Activated T-cell treated with anti-CD3 and anti-CD28 coated beads for 1 hour (primary cell): ENCODE results near the gene KRT76.
"Not testable (repeated sequence)": the region's sequence is repeated elsewhere in the genome, so short reads cannot be mapped to it uniquely, and the experiment has no call there.

Experiments
- DNase-seq: peaks from one replicate; pipeline ENCODE4 v3.0.0-alpha.2; 2020; ENCODE audit warnings: low read depth

Gene KRT76

GRCh38 chr12:52781399-52782082, 4.4 kb upstream of the KRT76 start:
- no peak for DNase-seq

GRCh38 chr12:52779914-52780313, 2.8 kb upstream of the KRT76 start:
- DNase-seq = no peak

DNA sequence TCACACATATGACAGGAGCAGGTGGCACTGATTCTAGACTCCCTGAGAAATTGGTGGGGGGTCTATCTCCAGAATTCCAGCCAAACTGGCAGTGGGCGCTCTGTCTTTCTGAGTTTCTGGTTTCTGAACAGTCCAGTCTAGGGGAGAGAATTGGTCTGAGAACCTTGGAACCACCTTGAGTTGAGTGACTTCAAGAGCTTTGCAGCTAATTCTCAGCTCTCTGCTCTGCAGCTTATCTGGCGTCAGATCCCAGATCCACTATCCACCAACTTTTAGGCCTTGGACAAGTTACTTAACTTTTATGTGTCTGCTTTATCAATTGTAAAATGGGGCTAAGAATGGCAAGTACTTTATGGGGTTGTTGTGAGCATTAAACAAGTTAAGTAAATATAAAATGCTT, 1.7 kb upstream of the KRT76 start:
- DNase-seq = no peak

DNA sequence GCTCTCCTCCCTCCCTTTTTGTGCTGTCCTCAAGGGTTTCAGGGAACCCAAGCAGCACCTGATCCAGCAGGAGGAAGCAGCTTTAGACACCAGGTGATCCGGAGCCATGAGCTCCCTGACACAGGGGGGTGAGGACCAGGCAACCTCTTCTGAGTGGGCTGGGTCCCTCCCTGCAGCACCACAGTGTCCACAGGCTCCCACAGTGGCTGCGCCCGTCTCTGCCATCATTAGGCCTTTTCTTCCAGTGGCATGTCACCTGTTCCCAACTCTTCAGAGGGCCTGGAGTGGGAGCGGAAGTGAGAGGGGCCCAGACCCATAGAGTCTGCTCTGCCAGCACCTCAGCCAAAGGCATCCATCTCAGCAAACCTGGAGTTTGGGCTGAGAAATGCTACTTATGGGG, 421 bp upstream of the KRT76 start:
- DNase-seq = no peak

GRCh38 chr12:52776435-52776834, 710 bp downstream of the KRT76 start:
- DNase-seq = no peak

DNA sequence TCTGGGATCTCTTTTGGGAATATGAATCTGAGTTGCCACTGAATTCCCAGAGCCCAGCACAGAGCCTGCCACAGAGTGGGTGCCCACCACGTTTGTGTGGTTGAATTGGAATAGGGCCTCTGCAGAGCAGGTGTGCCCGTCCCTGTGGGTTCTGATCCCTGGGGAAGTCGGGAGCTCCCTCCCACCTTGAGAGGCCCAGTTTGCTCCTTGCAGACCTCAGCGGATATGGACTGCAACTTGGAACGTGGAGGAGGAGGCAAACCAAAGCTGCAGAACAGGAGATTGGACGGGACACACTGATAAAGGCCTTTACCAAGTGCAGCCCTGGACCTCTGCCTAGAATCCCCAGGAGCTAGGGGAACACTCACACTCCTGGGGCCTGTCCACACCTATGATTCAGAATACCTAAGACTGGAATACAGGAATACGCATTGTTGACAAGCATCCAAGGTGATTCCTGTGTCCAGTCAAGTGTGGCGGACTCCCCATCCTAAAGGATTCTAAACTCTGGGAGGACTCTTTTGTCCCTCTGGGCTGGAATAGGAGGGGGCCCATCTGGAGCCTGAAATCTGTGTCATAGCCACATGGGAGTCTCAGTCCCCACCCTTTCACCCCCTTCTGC, 2.4 kb downstream of the KRT76 start:
- no peak for DNase-seq

DNA sequence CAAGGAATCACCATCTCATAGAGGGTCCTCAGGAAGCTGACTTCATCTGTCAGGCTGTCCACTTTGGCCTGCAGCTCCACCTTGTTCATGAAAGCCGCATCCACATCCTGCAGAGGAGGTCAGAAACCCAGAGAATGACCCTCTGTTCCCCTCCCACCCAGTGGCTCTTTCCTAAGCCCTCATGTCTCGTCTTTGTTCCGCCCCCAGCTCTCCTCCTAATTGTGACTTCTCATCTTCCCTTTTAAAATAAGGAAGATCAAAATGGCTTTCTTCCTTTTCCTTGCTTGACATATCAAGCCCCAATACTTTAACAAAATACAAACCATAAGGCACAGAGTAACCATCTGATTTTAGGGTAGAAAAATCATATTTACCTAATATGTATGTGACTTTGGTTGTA, 4.4 kb downstream of the KRT76 start:
- DNase-seq = no peak

- DNase-seq = no peak
Measured at GRCh38 chr12:52772188-52772587, 5.0 kb downstream of the KRT76 start.

- DNase-seq = no peak
Measured at GRCh38 chr12:52771505-52771904, 5.6 kb downstream of the KRT76 start.

DNA sequence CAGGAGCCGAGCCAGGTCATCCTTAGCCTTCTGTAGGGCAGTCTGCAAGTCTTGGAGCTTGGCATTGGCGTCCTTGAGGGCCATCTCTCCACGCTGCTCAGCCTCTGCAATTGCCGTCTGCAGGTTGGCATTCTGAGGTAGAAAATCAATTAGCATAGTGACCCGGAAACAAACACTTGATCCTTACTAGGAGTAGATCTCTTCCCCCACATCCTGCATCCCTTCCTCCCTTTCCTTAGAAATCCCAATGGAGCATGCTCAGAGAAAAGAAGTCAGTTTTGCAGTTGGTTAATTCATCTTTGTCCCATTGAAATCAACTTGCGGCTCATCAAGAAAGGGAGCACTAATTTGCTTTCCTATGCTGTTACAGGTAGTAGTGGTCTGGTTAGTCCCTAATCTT, 6.1 kb downstream of the KRT76 start:
- no peak for DNase-seq

GRCh38 chr12:52769946-52770345, 7.2 kb downstream of the KRT76 start:
- no peak for DNase-seq

DNA sequence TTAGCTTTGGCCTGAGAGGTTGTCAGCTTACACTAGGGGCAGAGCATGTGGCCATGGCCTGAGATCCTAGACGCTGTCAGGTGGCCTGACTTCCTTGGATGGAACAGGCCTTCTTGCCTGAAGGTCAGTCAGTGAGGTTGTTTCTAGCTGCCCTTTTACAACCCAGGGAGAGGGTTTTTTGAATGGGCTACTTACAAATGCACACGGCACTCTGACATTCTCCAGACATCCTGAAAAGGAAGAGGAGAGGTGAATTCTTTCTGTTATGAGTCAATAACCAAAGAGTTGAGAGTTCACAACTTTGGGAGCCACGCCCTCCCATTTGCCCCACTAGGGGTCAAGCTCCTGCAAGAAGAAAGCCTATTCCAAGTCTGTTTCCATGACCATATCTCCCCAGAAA, 7.8 kb downstream of the KRT76 start:
- DNase-seq = no peak

GRCh38 chr12:52768479-52769200, 8.5 kb downstream of the KRT76 start:
- no peak for DNase-seq

GRCh38 chr12:52767427-52767826, 9.7 kb downstream of the KRT76 start:
- no peak for DNase-seq

- DNase-seq = no peak
Measured at GRCh38 chr12:52767020-52767379, 10.1 kb downstream of the KRT76 start.

DNA sequence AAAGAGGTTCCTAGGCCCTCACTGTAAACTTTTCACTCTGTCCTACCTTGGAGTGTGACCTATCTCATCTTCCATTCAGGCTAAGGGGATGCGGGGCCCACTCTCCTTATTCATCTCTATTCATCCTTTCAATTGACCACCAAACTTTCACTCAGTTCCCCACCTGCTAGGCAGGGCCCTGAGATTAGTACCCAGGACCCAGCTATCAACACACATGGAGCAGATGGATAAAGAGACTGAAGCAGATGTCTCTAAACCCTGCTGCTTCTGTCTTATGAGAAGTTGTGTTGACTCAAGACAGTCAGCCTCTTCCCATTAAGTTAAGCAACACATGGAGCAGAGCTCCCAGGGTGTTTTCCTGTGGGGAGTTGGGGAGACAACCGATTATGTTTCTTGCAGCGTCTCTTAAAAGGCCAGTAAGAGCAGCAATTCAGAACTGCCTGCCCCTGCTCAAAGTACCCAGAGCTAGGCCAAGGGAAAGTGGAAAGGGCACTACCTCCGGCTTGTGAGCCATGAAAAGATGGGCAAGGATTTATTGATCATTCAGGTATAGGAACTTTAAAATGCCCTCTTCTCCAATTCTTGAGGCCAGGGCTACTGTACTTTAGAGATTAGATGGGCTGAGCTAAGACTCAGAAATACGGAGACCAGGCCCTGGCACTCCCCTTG, 10.7 kb downstream of the KRT76 start:
- no peak for DNase-seq

GRCh38 chr12:52765702-52766101, 11.4 kb downstream of the KRT76 start:
- DNase-seq = no peak

- no peak for DNase-seq
Measured at GRCh38 chr12:52763991-52764390, 13.2 kb downstream of the KRT76 start.

GRCh38 chr12:52763036-52763659, 14.0 kb downstream of the KRT76 start:
- no peak for DNase-seq

GRCh38 chr12:52761802-52762201, 15.3 kb downstream of the KRT76 start:
- no peak for DNase-seq

DNA sequence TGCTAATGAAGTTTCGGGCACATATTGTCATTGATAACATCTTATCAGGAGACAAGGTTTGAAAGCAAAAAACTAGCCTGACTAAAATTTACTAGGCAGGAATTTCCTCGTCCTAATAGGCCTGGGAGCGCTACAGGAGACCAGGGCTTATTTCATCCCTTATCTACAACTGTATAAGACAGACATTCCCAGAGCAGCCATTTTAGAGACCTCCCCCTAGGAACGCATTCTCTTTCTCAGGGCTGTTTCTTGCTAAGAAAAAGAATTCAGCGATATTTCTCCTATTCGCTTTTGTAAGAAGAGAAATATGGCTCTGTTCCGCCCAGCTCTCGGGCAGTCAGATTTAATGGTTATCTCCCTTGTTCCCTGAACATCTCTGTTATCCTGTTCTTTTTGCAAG, 15.9 kb downstream of the KRT76 start:
- DNase-seq = not testable (repeated sequence)

GRCh38 chr12:52760623-52761022, 16.5 kb downstream of the KRT76 start:
- no peak for DNase-seq

- no peak for DNase-seq
Measured at GRCh38 chr12:52759695-52760094, 17.4 kb downstream of the KRT76 start.
